ENCODE results near the gene FOXJ3. TPM values are rescaled to one million over a fixed set of nuclear protein-coding genes. Genes with fewer than 3 reads are reported as not detected.

FOXJ3 gene
- total RNA-seq, 3 donors from 2014 or later, result 47.8 to 50.5 (median 49.8) TPM

DNA sequence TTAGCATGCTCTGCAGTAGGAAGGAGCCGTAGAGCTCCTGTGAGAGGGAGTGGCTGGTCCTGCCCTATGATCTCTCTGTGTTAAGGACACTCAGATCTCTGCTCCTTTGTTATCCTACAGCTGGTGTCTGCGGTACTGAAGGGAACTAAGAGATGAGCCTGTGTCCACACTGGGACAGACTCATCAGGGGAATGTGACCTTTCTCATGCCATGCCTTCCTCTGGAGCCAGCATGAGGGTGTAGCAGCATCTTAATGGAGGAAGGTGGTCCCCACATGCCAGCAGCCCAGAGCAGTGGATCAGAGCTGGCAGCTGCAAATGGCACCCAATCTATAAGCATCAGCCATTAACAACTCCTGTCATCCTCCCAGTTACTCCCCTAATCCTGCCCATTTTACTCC is 206.5 kb downstream of the FOXJ3 start:
- no peak for DNase-seq
- Mint-ChIP-seq H3K36me3 (ENCODE audit: insufficient read depth) (no peaks in the 10 kb centered on the region), H3K9me3 (no peaks in the 10 kb centered on the region), H3K4me3 (no peak overlapping the region), H3K27me3 (ENCODE audit: low read depth) (peaks cover 2% of the 10 kb centered on the region), H3K4me1 (ENCODE audit: low read depth) (no peaks in the 10 kb centered on the region)
- ATAC-seq, result no peak

- peaks cover 2% of the 10 kb centered on the region for H3K27me3 Mint-ChIP-seq (ENCODE audit: low read depth)
- H3K4me3 Mint-ChIP-seq, result no peak overlapping the region
- ATAC-seq (no peak), DNase-seq (no peak)
- H3K36me3 Mint-ChIP-seq (ENCODE audit: insufficient read depth), result no peaks in the 10 kb centered on the region
- no peaks in the 10 kb centered on the region for H3K9me3 Mint-ChIP-seq
- no peaks in the 10 kb centered on the region for H3K4me1 Mint-ChIP-seq (ENCODE audit: low read depth)
These were observed 207.3 kb downstream of the FOXJ3 start for GRCh38 chr1:42127767-42128166.

Other genes with a start within 250 kb of the FOXJ3 start
- gene GUCA2B, start 181.8 kb downstream of the FOXJ3 start, total RNA-seq, result not detected
- not detected for gene GUCA2A, start 170.5 kb downstream of the FOXJ3 start, total RNA-seq
- gene RIMKLA, start 45.6 kb upstream of the FOXJ3 start, total RNA-seq, result under 1 TPM; 0.46 to 0.96 (median 0.95) TPM
- gene ZMYND12, start 120.8 kb upstream of the FOXJ3 start, total RNA-seq, result under 1 TPM in 2 of 3 donors, not detected in 1; 0.11 to 0.28 TPM
- gene PPCS, start 121.3 kb upstream of the FOXJ3 start, total RNA-seq, result 10 to 100 TPM; 45.4 to 47.5 (median 46.2) TPM
- gene CCDC30, start 128.1 kb upstream of the FOXJ3 start, total RNA-seq, result under 1 TPM; 0.22 to 0.89 (median 0.55) TPM

All from activated T-cell treated with anti-CD3 and anti-CD28 coated beads, Interleukin-2, amount 50 U/mL, for 4 hours (primary cell).